D341Med (cell line): ENCODE measurements around the gene STXBP6.
"Not testable (repeated sequence)": the region's sequence is repeated elsewhere in the genome, so short reads cannot be mapped to it uniquely, and the experiment has no call there.

Experiments used
- DNase-seq: peaks from one replicate; pipeline ENCODE4 v3.0.0; 2012; ENCODE audit warnings: low spot score

The STXBP6 gene

DNA sequence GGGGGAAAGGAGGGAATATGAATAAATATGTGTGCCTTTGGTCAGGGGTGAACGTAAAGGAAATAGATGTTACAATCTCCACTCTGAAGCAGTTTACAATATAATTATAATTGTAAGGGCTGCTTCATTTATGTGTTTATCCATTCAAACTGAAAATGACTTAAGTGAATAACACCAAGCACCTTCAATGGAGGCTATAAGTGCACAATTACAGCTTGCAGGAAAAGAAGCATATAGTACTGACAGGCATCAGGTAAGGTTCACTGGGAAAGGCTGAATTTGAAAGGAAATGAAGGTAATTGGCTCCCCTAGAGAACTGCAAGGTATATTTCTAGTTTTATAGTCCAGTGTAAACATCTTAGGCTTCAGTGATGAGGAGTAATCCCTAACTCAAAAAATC, 192.7 kb downstream of the STXBP6 start:
- no peak for DNase-seq

DNA sequence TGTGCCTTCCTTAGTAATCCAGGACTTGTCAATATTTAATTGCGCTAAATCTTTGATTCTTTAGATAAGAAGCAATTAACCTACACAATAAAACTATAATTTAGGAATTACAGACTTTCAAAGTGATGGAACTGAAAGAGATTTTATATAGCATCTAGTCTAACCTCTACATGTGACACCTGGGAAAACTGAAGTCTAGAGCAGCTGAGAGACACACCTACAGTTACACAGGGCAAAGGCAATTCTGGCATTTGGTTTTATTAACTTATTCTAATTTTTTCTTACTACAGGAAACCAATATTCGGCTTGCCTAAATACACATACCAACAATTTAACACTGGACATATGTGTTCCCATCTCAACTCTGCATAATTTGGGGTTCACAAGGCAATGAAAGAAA, 196.5 kb downstream of the STXBP6 start:
- no peak for DNase-seq

DNA sequence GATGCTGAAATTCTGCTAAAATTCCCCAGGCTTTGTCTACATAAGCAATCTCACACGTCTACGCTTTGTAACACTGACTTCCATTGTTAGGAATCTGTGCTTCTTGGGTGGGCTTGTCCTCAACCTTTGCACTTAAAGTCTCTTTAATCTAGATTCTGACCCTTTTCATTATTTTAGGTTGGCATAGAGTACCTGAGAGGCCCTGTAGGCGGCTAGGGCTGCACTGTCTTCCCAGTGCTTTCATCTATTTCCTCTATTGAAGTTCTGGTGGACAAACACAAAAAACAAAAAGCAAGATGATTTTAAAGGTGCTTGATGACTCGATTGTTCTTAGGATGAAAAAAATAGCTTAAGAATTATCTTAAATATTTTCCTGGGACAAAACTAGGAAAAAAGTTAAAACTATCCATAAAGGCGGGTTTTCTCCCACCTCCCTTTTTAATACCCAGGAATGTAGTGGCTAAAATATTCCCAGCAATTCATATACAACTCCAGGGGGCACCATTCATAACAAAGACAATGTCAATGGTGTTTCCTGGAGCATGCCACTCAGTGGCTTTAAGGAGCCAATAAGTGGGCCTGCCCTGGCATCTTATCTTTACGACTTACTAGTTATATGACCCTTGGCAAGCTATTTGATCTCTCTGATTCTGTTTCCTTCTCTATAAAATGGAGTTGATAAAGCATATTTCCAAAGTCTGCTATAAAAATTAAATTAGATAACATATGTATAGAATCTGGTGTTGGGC, 197.5 kb downstream of the STXBP6 start:
- no peak for DNase-seq

DNA sequence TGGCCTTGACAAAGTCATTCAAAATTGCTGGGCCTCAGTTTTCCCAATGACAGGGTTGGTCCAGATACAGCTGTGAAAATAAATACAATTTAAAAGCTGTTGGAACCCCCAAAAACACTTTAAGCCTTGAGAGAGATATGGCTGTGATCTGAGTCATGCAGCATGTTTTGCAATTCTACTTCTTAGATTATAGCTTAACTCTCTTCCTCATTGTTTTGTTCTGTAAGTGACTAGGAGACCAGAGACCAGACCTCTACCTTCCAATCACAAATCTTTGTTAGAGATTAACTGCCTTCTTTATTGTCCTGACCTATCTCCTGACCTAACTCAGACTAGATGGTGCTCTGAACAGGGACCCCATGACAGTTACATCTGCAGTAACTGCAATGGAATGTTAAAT, 198.1 kb downstream of the STXBP6 start:
- DNase-seq, result no peak

DNA sequence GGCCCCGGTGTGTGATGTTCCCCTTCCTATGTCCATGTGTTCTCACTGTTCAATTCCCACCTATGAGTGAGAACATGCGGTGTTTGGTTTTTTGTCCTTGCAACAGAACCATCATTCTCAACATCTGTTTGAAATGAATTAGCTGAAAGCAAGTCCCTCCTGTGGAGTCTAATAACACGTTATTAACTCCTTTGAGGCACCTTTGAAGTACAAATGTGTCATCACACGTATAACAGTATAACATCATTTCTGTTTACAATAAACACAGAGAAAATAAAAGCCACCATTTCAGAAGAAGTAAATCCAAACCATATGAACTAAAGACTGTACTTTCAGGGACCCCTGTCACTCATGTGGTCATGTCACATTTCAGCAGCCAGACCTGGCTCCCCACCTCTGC, 198.5 kb downstream of the STXBP6 start:
- DNase-seq, result no peak

DNA sequence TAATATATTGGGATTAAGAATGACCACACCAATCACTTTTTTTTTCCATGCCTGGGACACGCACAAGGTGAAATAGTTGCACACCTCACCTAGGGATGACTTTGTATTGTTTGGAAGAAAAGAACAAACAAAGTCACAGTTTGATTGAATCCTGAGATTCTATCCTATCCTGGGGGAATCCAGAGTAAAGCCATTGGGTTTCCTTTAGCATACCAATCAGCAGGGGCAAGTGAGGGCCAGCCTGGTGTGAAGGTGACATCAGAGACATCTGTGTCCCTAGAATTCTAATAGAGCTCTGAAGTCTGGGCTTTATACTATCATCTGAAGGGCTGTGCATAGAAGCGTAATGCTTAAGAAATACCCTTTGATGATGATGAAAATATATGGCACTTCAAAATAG, 199.9 kb downstream of the STXBP6 start:
- DNase-seq, result no peak

DNA sequence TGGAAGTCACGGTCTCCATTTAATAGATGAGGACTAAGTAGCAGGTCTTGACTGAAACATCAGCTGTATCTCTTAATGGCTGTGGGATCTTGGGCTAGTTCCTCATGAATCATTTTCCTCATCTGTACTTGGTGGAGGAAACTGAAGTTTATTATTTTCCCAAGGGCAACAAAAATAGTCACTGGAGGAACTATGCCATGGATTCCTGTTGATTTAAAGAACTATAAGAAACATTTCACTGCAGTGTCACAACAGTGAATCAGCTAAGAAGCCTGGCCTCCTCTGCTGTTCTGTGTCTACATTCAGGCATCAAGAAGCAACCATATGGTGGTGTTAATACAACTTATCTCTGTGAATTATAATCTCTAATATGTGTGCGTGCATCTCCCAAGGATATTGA, 200.5 kb downstream of the STXBP6 start:
- DNase-seq, result no peak

DNA sequence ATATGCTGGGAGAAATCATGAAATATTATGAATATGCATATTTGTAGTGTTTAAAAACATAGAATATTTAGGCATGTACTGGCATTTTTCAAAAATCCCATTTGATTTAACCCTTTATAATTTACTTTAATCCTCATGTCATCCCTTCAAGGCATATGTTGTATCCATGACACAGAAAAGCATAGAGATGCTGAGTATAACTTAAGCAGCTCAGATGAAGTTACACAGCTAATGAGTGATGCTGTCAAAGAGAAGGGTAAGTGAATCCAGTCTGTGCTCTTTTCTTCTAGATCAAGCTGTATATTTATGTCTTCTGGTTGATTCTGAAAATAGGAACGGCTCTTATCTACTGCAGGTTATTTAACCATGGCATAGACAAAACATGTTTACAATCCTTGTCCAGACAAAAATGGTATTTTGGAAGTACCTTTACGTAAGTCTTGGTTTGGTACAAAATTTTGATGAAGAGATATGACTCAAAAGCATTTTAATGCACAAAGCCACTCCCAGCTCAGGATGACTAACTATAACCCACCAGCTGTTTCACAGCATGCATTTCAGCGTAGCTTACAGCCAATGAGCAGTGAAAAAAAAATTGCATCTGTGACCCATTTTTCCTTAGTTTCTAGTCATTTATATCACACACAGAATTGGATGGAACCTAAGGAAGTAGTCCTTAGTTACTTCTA, 201.7 kb downstream of the STXBP6 start:
- DNase-seq, result no peak

DNA sequence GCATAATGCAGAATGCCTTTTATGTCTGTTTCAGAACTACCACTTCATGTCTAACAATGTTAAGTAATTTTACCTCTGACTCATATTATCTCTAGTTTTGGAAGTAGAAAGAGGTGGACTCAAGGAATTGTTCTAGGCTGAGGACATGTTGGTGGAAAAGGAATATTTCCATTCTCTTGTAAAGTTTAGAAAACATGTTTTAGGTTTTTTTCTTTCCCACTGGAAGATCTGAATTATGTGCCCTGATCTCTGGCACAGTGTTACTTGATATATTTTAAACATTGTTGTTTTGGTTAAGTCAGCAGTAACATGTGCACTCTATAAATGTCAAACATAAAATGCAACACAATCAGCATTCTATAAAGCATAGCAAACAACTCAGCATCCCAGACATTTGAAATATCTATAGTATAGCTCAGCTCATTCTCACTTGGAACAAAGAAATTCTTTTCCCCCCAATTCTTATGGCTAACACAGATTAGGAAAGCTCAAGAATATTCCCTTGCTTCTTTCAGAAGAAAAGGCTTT, 202.3 kb downstream of the STXBP6 start:
- DNase-seq, result no peak

DNA sequence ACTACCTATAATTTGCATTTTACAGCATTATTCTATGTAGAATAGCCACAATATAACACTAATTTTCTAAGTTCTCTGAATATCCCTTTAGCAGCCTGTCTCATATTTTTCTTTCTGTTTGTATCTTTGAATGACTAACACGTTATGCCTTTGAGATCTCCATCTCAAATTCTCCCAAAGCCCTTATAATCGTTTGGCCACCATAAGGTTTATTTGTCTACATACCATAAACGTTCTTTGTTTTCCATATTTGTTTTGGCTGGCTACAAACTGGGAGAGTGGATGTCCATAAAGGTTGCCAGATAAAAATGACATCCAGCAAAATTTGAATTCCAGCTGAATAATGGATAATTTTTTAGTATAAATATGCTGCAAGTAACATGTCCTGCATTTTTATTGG, 203.7 kb downstream of the STXBP6 start:
- DNase-seq, result no peak

DNA sequence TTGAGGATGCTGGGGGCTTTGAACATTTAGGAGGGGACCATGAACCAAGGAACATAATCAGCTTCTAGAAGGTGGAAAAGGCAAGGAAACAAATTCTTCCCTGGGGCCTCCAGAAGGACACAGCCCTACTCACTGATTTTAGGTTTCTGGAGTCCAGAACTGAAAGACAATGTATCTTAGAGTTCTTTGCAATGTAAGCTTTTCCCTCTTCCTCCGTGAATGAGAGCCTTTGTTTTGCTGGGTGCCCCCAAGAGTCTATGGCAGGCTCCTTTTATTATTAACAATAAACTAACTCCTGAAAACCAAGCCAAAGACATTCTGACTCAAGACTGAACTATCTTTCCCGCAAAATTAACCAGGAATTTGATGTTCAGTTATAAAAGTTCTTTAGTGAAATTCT, 204.1 kb downstream of the STXBP6 start:
- DNase-seq, result no peak

DNA sequence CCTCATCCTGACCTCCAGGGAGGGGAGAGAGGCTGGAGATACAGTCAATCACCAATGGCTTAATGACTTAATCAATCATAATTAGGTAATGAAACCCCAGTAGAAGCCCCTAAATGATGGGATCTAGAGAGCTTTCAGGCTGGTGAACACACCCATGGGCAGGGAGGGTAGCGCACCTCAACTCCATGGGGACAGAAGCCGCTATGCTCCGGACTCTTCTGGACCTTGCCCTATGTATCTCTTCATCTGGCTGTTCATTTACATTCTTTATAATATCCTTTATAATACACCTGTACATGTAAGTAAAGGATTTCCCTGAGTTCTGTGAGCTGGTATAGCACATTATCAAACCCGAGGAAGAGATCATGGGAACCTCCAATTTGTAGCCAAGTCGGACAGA, 205.9 kb downstream of the STXBP6 start:
- no peak for DNase-seq

DNA sequence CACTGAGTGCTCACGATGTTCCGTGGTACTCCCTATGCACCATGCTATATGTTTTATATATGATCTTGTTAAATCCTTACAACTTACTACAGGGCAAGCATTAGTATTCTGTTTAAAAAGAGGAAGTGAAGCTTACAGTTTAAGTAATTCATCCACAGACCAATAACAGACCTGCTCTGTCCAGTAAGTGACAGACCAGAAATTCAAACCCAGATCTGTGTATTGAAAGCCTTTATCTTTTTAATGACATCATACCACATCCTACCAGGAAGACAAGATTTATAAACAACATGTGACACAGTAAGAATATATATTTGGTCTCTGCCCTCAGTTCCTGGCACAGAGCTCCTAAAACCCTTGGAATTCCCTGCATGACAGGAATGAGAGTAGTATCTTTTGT, 206.5 kb downstream of the STXBP6 start:
- no peak for DNase-seq

DNA sequence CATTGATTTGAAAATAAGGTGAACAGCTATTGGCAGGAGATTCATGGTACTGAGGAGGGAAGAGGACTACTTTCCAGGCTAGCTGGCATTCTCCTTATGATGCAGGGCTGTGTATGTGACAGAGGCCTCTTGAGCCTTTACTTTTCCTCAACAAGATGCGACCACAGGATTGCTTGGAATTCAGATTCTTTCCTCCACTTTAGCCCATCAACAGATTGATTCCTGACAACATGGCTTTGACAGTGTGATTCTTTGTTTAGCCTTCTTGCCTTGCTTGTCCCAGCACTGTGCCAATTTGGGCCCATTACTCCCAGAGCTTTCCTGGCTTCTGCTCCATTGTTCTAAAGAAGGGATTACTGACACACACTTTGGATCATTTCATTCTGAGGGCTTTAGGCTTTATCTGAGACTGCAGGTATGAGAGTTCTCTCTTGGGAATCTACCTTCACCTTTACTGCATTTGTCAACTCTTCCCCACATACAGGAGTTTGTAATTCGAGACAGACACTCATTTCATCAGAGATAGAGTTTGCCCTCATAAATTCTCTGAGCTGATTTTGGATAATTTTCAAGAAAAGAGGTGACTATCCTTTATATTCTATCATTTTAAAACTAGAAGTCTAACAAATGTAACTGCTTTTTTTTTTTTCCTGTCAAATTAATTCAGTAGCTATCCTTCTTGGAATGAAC, 209.6 kb downstream of the STXBP6 start:
- no peak for DNase-seq

DNA sequence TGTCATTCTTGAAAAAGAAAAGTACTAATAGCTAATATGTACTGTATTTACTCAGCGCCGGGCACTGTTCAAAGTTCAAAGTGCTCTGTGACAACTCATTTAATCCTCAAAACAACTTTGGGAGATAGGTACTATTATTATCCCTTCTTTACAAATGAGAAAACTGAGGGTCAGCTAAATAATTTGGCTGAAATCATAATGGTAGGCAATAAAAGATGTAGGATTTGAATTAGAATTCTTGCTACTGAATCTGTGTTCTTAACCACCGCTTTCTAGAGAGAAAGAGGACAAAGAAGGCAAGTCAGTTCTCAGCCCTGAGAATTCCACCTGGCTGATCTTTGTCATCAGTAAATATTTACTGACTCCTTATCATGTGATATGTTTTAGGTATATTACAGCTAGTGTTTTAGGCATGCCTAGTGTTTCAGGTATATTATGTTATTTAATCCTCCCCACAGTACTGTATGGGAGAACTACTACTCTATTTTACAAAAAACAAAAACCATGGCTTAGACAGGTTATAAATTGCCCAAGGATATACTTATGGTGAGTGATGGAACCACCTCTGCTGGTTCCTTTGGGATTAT, 210.2 kb downstream of the STXBP6 start:
- no peak for DNase-seq

DNA sequence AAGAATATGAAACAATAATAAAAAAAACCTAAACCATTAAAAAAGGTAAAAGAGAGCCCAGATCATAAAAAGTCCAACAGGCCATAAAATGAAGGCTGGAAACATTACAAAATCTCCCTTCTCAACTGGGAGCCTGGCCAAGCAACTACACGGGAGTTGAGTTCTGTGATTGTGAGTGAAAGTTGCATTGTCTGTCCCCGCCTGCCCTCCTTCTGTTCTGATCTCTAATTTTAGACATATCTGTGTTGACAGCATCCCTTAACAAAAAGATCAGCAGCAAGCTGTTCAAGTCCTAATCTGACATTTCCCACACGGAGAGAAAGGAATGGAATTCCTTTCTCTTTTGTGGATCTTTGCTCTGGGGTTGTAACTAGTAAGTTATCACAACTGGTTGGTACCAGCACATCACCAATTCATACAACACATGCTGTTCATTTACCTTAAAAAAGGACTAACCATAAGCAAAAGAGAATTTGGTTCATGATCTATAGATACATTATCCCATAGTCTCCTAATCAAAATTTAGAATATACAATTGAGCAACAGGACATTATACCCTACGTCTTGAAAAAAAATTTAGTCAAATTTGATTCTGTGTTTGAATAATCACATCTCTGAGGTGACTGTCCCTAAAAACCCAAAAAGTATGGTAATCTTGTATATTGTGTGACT, 210.9 kb downstream of the STXBP6 start:
- no peak for DNase-seq

DNA sequence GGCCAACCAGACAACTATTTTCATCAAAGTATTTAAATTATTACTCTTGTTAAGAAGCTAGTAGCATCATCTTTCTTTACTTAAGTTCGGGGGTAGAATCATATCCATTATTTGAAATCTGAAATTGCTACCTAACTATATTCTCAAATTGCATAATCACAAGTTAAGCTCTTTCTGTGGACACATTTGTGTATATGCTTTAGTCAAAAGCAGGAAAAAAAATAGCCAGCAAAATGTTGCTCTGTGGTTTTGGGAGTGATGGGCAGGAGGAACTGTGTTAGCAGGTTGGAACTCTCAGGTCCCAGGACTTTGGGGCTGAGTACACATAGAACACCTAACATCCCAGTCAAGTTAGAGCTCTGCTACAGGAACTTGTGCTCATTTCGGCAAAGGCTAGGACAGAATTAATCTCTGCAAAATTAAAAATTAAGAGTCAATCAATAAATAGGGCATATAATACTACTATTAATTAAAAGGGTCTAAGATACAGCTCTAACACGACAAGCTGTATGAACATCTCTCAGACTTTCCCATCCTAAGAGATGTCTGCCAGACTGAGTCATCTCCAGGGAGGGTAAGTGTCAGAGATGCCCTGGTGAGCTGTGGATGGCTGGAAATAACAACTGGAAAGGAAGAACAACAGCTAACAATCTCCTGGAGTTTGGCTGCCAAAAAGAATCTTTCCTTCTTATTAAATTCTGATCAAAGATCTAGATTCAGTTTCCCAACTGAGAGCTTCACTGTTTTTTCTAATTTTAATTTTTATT, 212.5 kb downstream of the STXBP6 start:
- DNase-seq, result no peak

DNA sequence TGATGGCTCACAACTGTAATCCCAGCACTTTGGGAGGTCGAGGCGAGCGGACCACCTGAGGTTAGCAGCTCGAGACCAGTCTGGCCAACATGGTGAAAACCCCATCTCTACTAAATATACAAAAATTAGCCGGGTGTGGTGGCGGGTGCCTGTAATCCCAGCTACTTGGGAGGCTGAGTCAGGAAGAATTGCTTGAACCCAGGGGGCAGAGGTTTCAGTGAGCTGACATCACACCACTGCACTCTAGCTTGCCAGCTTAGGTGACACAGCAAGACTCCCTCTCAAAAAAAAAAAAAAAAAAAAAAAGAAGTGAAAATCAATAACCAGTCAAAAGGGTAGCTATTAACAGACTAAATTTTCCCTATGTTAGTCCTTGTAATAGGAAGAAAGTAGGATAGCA, 213.6 kb downstream of the STXBP6 start:
- not testable (repeated sequence) for DNase-seq

DNA sequence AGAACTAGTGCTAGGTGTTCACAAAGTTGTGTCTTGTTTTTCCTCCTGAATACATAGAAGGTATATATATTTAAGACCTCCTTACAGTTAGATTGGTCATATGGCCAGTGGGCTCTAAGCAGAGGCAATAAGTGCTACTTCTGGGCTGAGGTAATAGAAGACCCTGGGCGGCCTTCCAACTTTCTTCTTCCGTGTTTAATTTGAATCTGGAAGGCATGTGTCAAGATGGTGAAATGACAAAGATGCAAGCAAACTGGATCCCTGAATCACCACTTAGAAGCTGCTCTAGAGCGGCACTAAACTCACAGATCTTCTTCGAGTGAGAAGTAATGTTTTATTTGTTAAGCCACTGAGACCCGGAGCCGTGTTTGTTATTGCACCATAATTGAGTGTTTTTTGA, 215.0 kb downstream of the STXBP6 start:
- no peak for DNase-seq

DNA sequence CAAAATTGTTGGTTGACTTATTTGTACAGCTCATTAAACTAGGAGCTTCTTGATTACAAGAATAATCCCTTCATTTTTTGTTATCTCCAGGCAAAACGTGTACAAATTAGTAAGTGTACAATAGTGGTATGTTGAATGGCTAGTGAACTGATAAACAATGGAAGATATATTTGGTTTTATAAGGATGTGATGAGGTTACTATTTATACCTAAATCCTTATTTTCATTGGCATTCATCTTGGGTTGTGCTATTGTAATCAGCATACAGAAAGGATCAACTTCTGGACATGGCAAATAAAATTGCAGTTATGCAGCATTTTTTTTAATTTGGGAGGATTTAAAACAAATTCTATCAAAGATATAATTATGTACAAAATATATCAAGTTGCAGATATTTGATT, 216.6 kb downstream of the STXBP6 start:
- DNase-seq, result no peak

DNA sequence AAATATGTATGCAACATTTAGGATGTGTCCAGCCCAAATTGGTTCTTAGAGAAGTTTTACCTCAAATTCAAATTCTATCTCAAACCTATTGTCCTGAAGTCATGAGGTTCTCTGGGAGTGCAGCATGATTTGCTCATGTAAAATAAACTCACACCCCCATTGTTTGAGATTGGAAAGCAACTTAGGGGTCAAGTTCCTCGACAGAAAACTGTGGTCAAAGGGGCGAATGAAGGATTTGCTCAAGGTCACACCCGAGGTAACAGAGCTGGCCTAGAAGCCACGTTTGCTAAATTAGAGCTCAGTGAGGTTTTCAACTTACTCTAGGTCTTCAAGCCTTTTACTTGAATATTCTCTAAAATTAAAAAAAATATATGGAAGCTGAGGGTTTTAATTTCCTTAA, 218.3 kb downstream of the STXBP6 start:
- DNase-seq, result no peak
